Hematopoietic multipotent progenitor cell treated with erythropoietin and hydrocortisone succinate and interleukin-3 and kit ligand, for 8 days (in vitro differentiated cells): Measurements from ENCODE around the gene SYT1.

ENCODE experiments used
- DNase-seq: peaks from one replicate; pipeline ENCODE4 v3.0.0-alpha.2; 2015

Gene SYT1

DNA sequence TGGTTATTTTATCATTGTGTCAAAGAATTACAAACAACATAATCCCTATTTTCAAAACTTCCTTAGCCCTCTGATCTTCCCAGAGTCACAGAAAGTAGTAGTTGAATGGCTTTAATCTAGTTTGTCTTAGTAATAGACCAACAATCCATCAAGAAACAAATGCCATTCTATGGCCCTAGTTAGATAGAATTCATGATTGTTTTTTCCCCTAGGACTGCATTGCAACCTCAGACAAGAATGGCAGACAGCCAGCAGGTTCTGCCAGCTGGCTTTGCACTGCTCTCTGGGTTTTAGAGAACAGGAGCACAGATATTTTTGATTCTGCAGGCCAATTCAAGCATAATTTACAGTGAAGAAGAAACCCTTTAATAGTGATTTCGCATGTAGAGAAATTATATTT lies 33.8 kb downstream of the SYT1 start:
- no peak for DNase-seq

DNA sequence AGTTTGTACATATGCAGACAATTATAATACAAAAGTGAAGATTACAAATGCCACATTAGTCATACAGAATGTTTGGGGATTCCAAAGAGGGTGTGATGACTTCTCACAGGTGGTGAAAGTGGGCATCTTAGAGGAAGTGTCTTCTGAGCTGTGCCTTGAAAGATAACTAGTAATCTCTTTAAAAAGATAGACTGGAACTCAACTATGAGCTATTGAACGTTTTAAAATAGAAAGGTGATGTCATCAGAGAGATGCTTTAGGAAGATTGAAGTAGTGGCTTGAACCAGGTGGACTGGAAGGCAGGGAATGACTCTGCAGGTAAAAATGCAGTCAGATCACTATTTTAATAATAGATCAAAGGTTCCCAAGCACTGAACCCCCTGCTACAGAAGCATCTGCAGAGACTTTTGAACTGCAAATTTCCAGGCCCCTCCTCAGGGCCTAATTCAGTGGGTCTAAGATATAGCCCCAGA lies 50.3 kb downstream of the SYT1 start:
- DNase-seq, result no peak

DNA sequence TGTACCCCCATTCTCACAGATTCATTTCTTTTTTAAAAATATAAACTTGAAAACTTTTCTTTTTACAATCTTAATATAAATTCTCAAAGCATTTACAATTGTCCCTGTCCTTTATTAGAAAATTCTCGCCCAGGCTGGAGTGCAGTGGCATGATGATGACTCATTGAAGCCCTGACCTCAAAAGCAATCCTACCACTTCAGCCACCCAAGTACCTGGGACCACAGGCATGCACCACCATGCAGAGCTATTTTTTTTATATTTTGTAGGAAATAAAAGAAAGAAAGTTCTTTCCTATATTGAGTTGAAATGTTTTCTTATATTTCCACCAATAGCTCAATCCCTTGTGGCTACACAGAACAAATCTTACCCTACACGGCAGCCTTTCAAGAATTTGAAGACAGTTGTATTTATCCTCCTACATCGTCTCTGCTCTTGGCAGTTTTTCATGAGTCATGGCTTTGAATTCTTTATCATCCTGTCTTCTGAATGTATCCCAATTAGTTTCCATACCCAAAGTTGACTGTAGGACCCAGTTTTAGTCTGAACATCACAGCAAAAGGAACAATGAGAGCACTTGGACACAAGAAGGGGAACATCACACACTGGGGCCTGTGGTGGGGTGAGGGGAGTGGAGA lies 52.4 kb downstream of the SYT1 start:
- DNase-seq, result no peak

DNA sequence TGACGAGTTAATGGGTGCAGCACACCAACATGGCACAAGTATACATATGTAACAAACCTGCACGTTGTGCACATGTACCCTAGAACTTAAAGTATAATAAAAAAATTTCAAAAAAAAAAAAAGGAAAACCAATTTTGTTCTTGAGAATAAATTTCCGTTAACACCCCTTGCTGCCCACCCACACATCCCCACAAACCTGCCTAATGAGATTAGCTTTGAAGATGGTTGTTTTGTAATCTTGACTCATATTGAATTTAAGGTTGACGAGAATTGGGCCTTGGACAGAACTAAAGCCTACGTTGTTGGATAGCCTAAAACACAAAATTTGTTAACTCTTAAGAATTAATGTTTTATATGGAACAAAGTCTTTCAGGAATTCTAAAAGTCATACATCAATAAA lies 52.9 kb downstream of the SYT1 start:
- DNase-seq, result no peak

DNA sequence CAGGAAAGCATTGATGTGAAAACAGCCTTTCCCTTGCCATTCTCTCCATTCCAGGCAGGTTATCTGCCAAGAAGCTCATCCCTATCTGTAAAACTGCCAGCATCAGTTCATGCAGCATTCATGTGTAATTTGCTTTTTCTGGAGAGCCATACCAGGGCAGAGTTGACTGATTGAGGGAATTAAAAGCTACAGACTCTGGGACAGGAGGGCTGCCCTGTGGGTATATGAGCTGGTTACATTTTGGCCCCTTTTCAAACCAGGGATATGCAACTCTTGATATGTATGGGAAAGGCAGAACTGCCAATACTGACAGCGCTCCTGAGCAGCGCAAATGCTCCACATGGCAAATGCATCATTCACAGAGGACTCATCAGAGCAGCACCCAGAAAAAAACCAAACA lies 53.7 kb downstream of the SYT1 start:
- no peak for DNase-seq

DNA sequence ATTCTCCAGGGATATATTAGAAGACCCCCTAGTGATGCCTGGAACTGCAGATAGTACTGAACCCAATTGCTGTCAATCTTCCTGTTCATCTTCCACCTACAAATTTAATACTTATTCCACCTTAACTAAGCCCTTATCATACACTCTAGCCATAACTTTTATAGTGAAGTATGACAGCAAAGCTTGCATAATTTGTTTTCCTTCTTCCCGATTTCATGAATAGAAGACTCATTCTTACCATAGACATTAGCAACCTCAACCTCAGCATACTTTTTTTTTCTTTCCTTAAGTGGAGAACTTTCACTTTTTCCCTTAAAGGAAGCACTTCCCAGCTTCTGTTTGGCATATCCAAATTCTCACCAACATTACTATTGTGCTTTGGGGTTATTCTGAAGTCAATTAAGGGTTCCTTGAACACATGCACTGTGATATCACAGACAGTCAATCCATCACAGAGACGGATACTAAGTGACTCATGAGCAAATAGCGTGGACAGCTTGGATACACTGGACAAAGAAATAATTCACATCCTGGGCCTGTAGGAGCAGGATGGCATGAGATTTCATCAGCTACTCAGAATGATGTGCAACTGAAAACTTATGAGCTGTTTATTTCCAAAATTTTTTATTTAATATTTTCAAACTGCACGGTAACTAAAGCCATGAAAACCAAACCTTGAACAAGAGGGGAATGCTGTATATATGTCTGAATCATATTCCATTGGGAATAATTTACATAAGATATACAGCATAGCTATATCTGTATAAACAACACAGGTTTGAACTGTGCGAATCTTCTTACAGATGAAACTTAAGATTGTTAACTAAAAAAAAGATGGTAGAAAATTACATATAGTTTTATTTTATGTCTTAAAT lies 63.9 kb downstream of the SYT1 start:
- DNase-seq, result no peak

DNA sequence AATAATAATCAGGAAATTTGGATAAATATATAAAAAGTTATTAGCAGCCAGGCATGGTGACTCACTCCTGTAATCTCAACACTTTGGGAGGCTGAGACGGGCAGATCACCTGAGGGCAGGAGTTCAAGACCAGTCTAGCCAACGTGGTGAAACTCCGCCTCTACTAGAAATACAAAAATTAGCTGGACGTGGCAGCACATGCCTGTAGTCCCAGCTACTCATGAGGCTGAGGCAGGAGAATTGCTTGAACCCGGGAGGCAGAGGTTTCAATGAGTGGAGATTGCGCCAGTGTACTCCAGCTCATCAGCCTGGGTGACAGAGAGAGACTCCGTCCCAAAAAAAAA lies 64.5 kb downstream of the SYT1 start:
- DNase-seq, result no peak

DNA sequence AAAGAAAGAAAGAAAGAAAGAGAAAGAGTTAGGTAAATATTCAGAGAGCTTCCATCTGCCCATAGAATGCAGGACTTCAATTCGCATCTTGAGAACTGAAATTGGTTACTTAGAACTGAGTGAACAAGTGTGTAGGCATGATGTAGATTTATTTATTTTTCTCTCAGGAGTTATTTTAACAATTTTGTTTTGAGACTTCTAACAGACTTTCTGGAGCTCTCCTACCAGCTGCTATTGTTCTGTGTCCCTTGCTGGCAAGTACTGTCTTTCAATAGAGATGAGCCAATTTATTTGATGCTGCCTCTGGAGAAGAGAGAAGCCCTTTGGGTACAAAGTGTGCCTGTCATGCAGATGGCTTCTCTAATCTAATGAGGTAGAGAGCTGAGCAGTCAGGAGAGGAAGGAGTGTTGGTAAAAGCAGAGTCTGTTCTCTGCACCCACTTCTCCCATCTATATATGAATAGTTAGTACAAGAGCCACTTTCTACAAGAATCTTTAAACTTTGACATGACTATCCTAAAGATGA lies 67.0 kb downstream of the SYT1 start:
- no peak for DNase-seq

DNA sequence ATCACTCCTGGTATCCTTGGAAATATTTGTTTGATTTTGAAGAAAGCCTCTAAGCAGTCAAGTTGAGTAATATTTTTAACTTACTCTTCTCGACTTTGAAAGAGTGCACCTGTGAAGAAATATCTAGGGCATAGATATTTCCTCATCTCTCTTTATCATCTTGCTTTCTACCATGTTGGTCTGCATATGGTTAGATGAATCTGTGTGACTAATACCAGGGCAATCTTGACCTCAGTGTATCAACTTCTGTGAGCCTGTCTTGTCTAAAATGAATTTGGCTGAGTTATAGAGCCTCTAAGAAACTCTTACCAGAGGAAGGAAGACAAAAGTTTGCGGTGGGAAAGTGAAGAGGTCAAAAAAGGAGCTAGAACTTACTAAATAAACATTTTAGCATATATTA lies 68.4 kb downstream of the SYT1 start:
- no peak for DNase-seq

DNA sequence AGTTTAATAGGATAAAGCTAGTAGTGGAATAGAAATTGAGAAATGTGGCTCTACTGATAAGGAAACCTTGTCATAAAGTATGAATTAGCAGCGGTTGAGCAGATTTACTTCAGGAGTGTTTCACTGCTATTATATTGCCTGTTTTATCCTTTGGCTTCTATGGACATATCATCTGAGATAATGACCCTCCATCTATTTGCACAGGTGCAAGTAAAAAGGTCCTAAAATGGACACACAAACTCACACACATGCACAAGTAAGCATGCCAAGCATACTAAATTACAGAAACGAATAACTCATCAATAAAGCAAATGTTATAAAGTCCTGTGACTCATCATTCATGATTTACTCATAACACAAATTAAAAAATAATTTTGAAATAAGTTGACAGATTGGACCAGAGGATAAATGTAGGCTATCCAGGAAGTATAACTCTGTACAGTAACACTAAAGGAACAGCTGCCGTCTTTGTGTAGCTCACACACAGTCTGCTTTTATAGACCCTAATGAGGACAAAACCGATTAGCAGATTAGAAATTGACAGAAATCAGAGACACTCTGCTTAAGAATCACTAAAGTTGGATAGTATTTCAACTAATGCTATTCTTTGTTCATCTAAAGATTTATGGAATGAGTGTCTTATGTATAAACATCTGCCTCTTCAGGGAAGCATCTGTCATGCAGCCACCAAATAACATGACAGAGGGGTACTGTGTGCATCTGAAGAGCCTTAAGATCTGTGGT lies 73.9 kb downstream of the SYT1 start:
- no peak for DNase-seq

DNA sequence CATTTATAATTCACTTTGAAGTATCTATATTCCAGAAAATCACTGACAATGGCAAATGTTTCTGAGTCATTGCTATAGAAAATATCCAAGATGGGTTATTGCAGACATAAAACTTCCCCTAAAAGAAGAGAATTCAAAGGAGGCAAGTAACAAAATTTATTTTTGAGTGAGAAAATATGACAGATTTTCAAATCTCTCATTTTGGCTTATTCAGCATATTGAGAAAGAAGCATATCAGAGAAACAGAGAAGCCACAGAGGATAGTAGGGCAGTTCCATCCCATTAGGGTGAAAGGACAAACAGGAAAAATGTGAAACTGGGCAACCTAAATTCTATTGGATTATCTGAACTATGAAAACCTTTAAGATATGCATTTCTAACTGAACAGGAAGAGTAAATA lies 85.0 kb downstream of the SYT1 start:
- no peak for DNase-seq

DNA sequence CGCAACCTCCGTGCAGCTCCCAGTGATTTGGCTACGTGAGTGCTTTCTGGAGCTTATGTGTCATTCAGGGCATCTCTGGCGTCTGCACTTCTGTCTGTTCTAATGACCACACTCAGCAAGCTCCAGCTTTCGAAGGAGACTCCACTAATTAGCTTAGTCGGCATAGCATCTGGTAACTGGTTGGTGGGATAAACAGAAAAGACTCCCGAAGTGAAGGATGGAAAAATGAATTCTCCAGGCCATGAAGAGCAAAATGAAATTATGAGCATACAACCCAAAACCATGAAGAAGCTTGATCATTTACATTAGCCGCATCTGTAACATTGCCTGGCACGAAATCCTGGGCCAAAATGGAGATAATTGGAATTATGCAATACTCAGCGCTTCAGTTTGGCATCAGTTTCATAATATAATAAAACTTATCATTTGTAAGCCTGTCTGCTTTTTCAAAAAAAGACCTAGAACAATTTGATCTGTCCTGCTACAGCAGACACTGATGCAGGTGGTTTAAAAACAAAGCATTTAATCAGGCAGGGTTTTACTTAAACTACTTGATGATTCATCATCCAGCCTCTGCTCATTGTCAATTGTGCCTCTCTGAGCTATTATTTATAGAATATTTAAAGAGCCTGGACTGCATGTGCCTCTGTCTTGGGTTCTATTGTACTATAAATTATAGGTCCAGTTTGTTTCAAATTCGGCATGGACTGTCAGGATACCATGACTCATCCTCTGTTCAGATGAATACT lies 87.4 kb downstream of the SYT1 start:
- DNase-seq, result no peak

DNA sequence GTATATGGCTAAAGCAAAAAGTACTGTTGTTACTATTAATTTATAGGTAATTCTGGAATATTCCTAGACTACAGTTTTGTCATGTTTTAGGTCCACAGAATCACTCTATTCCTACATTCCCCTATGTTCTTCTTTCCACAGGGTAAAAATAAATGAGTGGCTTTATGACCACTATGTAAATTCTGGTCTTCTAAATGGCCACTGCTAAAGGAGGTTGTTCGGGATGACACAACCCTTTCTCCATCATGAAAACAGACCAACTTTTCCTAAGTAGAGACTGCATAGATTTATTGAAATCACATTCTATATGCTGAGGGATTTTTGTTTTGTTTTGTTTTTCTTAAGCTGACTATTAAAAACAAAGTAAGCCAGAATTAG lies 88.0 kb downstream of the SYT1 start:
- DNase-seq, result no peak

DNA sequence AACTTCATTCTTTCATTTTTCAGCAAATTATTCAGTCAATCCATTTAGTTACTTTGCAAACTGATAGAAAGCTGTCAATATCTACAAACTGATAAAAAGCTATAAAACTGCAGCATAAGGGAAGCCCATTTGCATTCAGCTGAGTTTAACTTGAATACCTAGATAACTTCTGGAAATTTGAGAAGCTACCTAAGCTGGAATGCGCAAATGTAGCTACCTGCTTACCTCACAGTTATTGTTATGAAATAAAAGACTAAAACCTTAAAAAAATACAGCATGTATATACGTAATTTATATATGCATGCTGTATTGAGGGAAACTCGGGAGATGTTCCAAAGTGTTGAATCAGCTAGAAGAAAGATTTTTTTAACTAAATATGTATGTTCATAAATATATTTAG lies 94.4 kb downstream of the SYT1 start:
- DNase-seq, result no peak

DNA sequence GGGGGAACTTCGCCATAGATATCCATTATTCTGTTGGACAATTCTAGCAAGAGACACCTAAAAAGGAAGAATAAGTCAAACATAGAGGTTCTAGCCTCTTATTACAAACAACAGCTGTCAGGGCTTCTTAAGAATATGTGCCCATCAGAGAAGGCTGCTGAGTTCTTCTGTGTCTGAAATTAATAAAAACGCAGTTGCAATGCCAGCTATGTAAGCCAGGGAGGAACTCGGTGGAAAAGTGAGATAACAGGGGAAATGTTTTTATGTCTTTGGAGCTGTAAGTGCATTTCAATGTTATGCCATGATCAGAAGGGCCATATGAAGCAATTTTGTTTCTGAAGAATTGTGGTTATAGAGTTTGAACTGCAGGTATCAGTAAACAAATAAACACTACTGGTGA lies 95.0 kb downstream of the SYT1 start:
- no peak for DNase-seq

DNA sequence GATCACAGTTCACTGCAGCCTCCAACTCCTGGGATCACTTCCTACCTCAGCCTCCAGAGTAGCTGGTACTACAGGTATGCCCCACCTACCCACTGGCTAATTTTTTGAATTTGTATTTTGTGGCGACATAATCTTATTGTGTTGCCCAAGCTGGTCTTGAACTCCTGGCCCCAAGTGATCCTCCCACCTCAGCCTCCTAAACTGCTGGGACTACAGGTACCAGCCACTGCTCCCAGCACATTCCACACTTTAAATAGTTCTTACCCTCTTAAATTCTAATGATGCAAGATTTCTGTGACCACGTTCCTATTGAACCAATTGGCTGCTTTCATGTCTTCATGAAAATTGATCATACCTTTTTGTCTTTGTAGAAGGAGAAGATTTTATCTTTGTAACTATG lies 96.6 kb downstream of the SYT1 start:
- DNase-seq, result no peak

DNA sequence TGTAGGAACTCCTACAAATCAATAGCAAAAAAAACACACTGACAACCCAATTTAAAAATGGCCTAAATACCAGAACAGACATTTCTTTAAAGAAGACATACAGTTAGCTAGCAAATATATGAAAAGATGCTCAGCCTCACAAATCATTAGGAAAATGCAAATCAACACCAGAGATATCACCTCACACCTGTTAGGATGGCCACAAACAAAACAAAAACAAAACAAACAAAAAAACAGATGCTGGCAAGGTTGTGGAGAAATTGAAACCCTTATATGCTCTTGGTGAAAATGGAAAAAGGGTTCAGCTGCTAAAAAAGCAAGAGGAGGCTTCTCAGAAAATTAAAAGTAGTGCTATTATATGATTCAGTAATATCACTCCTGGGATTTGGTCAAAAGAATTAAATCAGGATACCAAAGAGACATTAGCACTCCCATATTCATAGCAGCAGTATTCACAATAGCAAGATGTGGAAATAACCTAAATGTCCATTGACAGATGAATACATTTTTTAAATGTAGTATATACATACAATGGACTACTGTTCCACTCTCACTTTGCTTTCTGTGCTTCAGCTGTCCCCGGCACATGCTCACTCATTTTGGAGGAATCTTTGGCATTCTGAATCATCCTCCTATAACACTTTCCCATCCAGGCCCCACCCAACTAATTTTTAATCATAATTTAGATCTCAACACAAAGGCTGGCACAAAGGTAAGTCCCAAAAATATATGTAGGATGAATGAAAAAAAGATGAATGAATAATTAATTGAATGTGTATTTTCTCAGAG lies 99.1 kb downstream of the SYT1 start:
- DNase-seq, result no peak

DNA sequence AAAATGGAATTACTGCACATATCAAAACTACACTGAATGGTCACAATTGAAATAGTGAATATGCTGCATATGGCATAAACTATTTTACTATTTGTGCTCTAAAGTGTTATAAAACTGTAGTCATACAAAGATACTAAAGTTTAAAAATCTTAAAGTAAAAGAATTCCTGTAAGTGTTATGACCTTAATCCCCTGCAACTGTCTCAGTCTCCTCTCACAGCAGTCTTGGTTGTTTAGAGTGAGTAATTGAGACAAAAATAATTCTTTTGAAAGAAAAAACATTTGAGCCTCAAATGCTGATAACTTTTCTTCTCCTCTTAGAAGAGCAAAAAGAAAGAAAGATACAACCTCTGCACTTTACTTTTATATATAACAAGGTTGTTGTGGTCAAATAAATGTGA lies 99.9 kb downstream of the SYT1 start:
- no peak for DNase-seq

DNA sequence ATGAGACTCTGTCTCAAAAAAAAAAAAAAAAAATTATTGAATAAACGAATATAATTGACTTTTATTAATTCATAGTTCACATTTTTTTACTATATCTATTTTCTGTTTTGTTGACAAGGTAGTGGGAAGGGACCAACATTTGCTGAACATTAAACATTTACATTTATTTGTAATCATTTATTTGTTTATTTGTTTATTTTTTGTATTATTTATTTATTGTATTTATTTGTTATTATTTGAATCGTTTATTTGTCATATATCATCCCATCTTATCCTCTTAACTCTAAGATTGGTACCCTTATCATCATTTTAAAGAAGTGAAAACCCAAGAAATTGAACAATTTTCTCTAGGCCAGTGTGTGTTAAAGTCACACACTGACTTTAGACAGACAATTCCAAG lies 101.5 kb downstream of the SYT1 start:
- DNase-seq, result no peak

DNA sequence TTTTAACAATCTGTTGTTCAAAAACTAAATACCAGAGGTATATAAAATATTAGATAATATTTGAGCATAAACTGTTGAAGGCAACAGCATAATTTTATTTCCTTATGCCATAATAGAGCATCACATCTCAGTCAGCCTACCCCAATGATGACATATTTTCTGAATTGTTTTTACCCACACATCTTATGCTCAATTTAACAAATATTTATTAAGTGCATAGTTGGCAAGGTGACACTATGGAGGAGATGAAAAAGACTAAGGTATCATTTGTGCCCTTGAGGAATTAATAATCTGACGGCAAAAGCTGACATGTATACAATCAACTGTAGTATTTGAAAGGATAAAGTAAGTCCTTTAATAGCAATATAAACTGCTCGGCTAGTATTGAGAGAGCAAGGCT lies 102.4 kb downstream of the SYT1 start:
- DNase-seq, result no peak

DNA sequence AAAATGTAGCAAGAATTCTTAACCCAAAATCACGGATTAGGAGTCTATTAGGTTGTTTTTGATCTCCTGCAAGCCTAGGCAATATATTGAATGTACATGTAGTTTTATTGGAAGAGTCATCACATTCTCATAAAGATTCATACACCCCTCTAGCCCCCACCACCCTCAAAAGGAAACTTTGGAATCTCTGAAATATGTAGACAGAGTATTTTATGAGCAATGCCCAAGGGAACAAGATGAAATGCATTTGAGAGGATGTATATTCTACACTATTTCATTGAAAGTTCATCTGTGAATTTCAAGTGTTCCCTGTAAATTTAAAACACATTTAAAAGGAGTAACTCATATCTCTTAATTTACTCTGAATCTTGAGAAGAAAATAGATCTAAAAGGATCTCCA lies 103.7 kb downstream of the SYT1 start:
- DNase-seq, result no peak

DNA sequence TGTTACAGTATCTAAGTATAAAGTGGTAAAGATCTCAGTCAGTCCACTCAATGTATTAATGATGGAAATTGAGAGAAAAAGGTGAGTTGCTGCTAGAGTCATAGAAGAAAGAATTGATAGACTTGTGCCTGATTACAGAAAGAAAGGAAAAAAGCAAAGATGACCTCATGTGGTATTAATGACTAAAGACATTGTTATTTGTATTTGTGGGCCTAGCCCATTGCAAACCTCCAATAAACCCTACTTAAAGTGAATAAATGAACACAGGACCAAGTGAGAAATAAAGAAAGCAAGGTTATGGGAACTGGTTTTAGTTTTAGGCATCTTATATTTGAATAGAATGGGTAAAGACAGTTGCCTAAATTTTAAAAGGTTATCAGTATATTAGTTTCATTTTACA lies 105.5 kb downstream of the SYT1 start:
- no peak for DNase-seq
